ENCODE results near the gene CEACAM19.
A peak's percentile ranks its signal among the peaks of the same experiment; 100 is the strongest.

The CEACAM19 gene

GRCh38 chr19:44646049-44646416, 25.2 kb upstream of the CEACAM19 start:
- DNase-seq (ENCODE audit: low spot score): no peak
- no peak for TF ChIP-seq CTCF (IDR thresholded peaks at IDR 0.05)
- no peak overlapping the region for H3K4me3 ChIP-seq
- no peak overlapping the region for H3K27ac ChIP-seq

DNA sequence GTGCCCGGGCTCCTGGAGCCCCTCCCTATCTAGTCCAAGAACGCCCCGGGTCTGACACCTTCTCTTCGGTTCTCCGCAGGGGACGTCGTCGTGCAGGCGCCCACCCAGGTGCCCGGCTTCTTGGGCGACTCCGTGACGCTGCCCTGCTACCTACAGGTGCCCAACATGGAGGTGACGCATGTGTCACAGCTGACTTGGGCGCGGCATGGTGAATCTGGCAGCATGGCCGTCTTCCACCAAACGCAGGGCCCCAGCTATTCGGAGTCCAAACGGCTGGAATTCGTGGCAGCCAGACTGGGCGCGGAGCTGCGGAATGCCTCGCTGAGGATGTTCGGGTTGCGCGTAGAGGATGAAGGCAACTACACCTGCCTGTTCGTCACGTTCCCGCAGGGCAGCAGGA, 24.1 kb upstream of the CEACAM19 start:
- no peak for DNase-seq (ENCODE audit: low spot score)
- peak overlapping the region; percentile 67 to 70 for H3K27ac ChIP-seq
- no peak for TF ChIP-seq CTCF (IDR thresholded peaks at IDR 0.05)

DNA sequence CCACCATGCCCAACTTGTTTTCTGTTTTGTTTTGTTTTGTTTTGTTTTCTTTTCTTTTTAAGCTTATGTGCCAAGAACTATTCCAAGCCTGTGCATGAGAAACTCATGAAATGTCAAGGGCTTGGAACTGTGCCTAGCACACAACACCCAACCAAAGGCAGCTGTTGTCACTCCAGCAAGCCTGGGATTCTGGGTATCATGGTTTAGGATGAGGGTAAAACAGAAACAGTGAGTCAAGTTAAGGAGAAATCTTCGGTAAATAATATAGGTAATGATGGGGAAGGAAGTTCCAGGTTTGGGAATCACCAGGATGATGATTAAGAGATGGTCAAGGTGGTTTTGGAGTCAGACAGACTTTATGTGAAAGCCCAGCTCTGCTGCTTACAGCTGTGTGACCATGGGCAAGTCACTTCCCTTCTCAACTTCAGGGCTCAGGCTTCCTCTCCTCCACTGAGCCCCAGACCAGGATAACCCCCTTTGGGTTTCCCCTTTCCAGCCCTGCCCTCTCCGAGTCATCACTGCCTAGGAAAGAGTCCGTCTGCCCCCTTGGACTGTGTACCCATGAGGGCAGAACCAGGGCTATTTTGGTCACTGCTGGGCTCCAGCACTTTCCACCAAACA, 22.5 kb upstream of the CEACAM19 start:
- peak overlapping the region; percentile 70 to 71 for H3K27ac ChIP-seq

More for the DNA sequence above, 24.1 kb upstream of the CEACAM19 start:
- H3K4me3 ChIP-seq: peak overlapping the region; percentile 57

DNA sequence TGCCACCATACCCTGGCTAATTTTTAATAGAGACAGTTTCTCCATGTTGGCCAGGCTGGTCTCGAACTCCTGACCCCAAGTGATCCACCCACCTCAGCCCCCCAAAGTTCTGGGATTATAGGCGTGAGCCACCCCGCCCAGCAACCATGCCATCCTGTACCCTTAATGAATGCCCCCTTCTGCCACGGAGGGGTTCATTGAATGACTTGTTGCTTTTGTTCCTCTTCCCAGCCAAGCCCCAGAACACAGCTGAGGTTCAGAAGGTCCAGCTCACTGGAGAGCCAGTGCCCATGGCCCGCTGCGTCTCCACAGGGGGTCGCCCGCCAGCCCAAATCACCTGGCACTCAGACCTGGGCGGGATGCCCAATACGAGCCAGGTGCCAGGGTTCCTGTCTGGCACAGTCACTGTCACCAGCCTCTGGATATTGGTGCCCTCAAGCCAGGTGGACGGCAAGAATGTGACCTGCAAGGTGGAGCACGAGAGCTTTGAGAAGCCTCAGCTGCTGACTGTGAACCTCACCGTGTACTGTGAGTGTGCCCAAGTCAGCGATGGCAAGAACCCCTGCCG, 21.6 kb upstream of the CEACAM19 start:
- DNase-seq (ENCODE audit: low spot score): no peak
- TF ChIP-seq CTCF (IDR thresholded peaks at IDR 0.05): no peak
- Histone ChIP-seq H3K27ac (peak overlapping the region in 1 of 2 donors; percentile 2), H3K4me3 (no peak overlapping the region)

More for the DNA sequence above, 22.5 kb upstream of the CEACAM19 start:
- TF ChIP-seq CTCF (IDR thresholded peaks at IDR 0.05): no peak
- DNase-seq (ENCODE audit: low spot score): no peak
- no peak overlapping the region for H3K4me3 ChIP-seq

GRCh38 chr19:44653343-44653742, 17.9 kb upstream of the CEACAM19 start:
- Histone ChIP-seq H3K4me3 (no peak overlapping the region), H3K27ac (no peak overlapping the region)
- TF ChIP-seq CTCF (IDR thresholded peaks at IDR 0.05): no peak
- DNase-seq (ENCODE audit: low spot score): no peak

DNA sequence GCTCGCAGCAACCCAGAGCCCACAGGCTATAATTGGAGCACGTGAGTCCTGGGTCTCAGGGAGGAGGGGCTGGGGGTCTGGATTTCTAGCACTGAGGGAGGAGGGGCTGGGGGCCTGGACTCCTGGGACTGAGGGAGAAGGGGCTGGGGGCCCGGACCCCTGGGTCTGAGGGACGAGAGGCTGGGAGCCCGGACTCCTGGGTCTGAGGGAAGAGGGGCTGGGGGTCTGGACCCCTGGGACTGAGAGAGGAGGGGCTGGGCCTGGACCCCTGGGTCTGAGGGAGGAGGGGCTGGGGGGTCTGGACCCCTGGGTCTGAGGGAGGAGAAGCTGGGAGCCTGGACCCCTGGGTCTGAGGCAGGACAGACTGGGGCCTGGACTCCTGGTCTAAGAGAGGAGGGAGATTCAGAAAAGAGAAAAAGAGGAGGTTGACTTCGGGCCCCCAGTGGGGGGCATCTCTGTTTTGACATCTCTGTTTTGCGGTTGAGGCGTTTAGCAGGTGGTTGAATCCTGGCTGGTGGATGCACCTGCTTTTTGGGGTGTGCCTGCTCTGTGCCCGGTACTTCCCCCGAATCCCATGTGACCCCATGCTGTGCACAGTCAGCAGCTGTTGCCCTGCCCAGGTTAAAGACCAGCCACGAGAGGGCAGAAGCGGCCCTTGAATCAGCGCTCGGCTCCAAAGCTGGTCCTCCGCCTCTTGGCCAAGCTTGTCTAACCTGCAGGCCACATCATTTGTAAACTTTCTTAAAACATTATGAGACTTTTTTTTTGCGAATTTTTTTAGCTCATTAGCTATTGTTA, 17.1 kb upstream of the CEACAM19 start:
- DNase-seq (ENCODE audit: low spot score): no peak
- Histone ChIP-seq H3K27ac (no peak overlapping the region), H3K4me3 (no peak overlapping the region)
- peak; percentile 44 for TF ChIP-seq CTCF (IDR thresholded peaks at IDR 0.05)
